ENCODE measurements around the gene ZMYM2. TPM values are rescaled to one million over a fixed set of nuclear protein-coding genes. Genes with fewer than 3 reads are reported as not detected.

ZMYM2 gene
- total RNA-seq, 4 donors from 2014 or later = 42.2 to 67.8 (median 63.0) TPM

- TF ChIP-seq CTCF (IDR thresholded peaks at IDR 0.05) = no peak
- ATAC-seq (ENCODE audit: low FRiP score) (no peak), DNase-seq (ENCODE audit: low spot score) (no peak)
These were observed 166.7 kb downstream of the ZMYM2 start for GRCh38 chr13:20125129-20125782.

- DNase-seq (ENCODE audit: low spot score) (no peak), ATAC-seq (ENCODE audit: low FRiP score) (no peak)
- no peak for TF ChIP-seq CTCF (IDR thresholded peaks at IDR 0.05)
These were observed 167.2 kb downstream of the ZMYM2 start for GRCh38 chr13:20125783-20126165.

GRCh38 chr13:20126541-20127261 lies 168.2 kb downstream of the ZMYM2 start:
- no peak for TF ChIP-seq CTCF (IDR thresholded peaks at IDR 0.05)

GRCh38 chr13:20127262-20127561 lies 168.7 kb downstream of the ZMYM2 start:
- TF ChIP-seq CTCF (IDR thresholded peaks at IDR 0.05) = no peak
- peak; percentile 13 for ATAC-seq (ENCODE audit: low FRiP score)
- DNase-seq (ENCODE audit: low spot score) = no peak

More at GRCh38 chr13:20126541-20127261, 168.2 kb downstream of the ZMYM2 start:
- DNase-seq (ENCODE audit: low spot score) = no peak
- ATAC-seq (ENCODE audit: low FRiP score) = no peak

- peak; percentile 79 for ATAC-seq (ENCODE audit: low FRiP score)
- peak; percentile 26 for DNase-seq (ENCODE audit: low spot score)
- no peak for TF ChIP-seq CTCF (IDR thresholded peaks at IDR 0.05)
These were observed 169.3 kb downstream of the ZMYM2 start for GRCh38 chr13:20127562-20128458.

GRCh38 chr13:20128459-20128931 lies 170.0 kb downstream of the ZMYM2 start:
- no peak for TF ChIP-seq CTCF (IDR thresholded peaks at IDR 0.05)
- ATAC-seq (ENCODE audit: low FRiP score) = peak; percentile 4
- no peak for DNase-seq (ENCODE audit: low spot score)

Data from omental fat pad (tissue), 4 donors.